ENCODE results near the gene EMSY. TPM values are rescaled to one million over a fixed set of nuclear protein-coding genes. Genes with fewer than 3 reads are reported as not detected.

The EMSY gene
- total RNA-seq, 4 donors from 2014 or later = 35.7 to 79.6 (median 43.8) TPM

- H3K9me3 ChIP-seq = no peaks in the 10 kb centered on the region
- WGBS, 2 donors (ENCODE audit: low coverage in 1 of 2) = 83 to 91% methylated on average over 2 to 4 of the region's 4 CpGs
- in situ Hi-C loops (cut with MboI; ENCODE audit: low pct_ligation_motif_present in 1 of 4, low pct_unique_long_range_greater_than_20kb in 1 of 4, low sequenced_read_pairs in 3 of 4) (no loop called here), intact Hi-C loops (cut with DNase I; ENCODE audit: low total_unique reads) (no loop called here)
- peaks cover 0 to 20% (median 10%) of the 10 kb centered on the region in 4 donors for H3K36me3 ChIP-seq
- no peak overlapping the region for H3K27ac ChIP-seq
- DNase-seq = no peak
- no peak overlapping the region for H3K4me3 ChIP-seq
- TF ChIP-seq CTCF (IDR thresholded peaks at IDR 0.05) (no peak), POLR2A (IDR thresholded peaks at IDR 0.05) (no peak), EP300 (IDR thresholded peaks at IDR 0.05; ENCODE audit: low read depth) (no peak), POLR2AphosphoS5 (IDR thresholded peaks at IDR 0.05) (no peak)
- H3K27me3 ChIP-seq = no peaks in the 10 kb centered on the region
- peaks cover 0 to 7% (median 2%) of the 10 kb centered on the region in 4 donors for H3K4me1 ChIP-seq
Observed at GRCh38 chr11:76465701-76466100, 20.9 kb downstream of the EMSY start.

DNA sequence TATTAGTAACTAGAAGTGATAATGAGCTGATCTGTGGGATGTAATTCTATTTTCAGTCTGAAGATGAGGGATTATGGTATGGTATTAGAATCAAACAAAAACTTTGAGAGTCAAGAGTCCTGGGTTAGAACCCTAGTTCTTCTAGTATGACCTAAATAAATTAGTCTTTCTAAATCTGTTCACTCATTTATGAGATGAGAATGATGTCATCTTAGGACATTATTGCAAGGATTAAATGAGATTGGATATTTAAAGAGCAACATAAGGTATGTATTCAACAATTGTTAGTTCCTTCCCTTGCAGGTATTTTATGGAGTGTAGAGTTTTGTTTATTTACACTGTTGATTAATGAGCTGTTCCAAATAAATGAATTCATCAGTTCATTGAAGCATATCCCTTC lies 21.8 kb downstream of the EMSY start:
- no peak overlapping the region for H3K27ac ChIP-seq
- peaks cover 0 to 7% (median 2%) of the 10 kb centered on the region in 4 donors for H3K4me1 ChIP-seq
- no peak overlapping the region for H3K4me3 ChIP-seq
- no peaks in the 10 kb centered on the region for H3K27me3 ChIP-seq
- no peak for DNase-seq
- in situ Hi-C loops (cut with MboI; ENCODE audit: low pct_ligation_motif_present in 1 of 4, low pct_unique_long_range_greater_than_20kb in 1 of 4, low sequenced_read_pairs in 3 of 4) = no loop called here
- H3K9me3 ChIP-seq = no peaks in the 10 kb centered on the region
- TF ChIP-seq CTCF (IDR thresholded peaks at IDR 0.05) (no peak), POLR2AphosphoS5 (IDR thresholded peaks at IDR 0.05) (no peak), EP300 (IDR thresholded peaks at IDR 0.05; ENCODE audit: low read depth) (no peak), POLR2A (IDR thresholded peaks at IDR 0.05) (no peak)
- H3K36me3 ChIP-seq = peaks cover 0 to 16% (median 9%) of the 10 kb centered on the region in 4 donors
- intact Hi-C loops (cut with DNase I; ENCODE audit: low total_unique reads) = no loop called here

DNA sequence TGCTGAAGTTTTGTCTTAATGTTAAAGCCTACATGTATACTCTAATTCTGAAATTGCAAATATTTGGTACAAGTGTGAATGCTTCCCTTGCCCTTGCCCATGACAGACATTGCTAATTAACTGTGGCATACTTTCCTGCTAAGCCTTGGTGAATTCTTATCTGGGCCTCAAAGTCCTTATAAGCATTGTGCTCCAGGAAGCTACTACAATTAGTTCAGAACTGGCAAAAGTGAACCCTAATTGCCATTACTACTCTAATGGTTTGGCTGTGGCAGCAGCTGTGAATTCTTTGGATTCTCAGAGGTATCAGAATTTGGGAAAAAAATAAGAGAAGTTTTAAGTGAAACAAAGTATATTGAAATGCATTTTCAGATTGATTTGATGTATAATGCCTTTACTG lies 24.3 kb downstream of the EMSY start:
- no peak overlapping the region for H3K4me3 ChIP-seq
- H3K4me1 ChIP-seq = peaks cover 0 to 7% (median 2%) of the 10 kb centered on the region in 4 donors
- peaks cover 0 to 34% (median 13%) of the 10 kb centered on the region in 4 donors for H3K36me3 ChIP-seq
- no peaks in the 10 kb centered on the region for H3K27me3 ChIP-seq
- H3K27ac ChIP-seq = no peak overlapping the region
- TF ChIP-seq POLR2A (IDR thresholded peaks at IDR 0.05) (no peak), CTCF (IDR thresholded peaks at IDR 0.05) (no peak), POLR2AphosphoS5 (IDR thresholded peaks at IDR 0.05) (no peak), EP300 (IDR thresholded peaks at IDR 0.05; ENCODE audit: low read depth) (no peak)
- intact Hi-C loops (cut with DNase I; ENCODE audit: low total_unique reads) (no loop called here), in situ Hi-C loops (cut with MboI; ENCODE audit: low pct_ligation_motif_present in 1 of 4, low pct_unique_long_range_greater_than_20kb in 1 of 4, low sequenced_read_pairs in 3 of 4) (no loop called here)
- no peaks in the 10 kb centered on the region for H3K9me3 ChIP-seq
- no peak for DNase-seq

DNA sequence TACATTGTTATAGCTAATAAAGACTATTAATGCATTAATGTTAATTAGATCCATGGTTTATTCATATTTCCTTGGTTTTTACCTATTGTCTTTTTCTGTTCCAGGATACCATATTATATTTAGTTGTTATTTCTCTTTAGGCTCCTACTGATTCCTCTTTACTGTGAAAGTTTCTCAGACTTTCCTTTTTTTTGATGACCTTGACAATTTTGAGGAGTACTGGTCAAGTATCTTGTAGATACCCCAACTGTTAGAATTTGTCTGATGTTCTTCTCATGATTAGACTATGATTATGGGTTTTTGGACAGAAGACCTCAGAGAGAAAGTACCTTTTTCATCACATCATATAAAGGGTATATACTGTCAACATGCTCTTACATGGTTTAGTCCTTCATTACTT lies 26.6 kb downstream of the EMSY start:
- no peak for TF ChIP-seq POLR2A (IDR thresholded peaks at IDR 0.05)
- TF ChIP-seq CTCF (IDR thresholded peaks at IDR 0.05) = no peak
- TF ChIP-seq POLR2AphosphoS5 (IDR thresholded peaks at IDR 0.05) = no peak
- TF ChIP-seq EP300 (IDR thresholded peaks at IDR 0.05; ENCODE audit: low read depth) = no peak
- Histone ChIP-seq H3K9me3 (no peaks in the 10 kb centered on the region), H3K4me1 (peaks cover 0 to 7% (median 2%) of the 10 kb centered on the region in 4 donors), H3K36me3 (peaks cover 0 to 36% (median 15%) of the 10 kb centered on the region in 4 donors), H3K4me3 (no peak overlapping the region), H3K27me3 (no peaks in the 10 kb centered on the region), H3K27ac (no peak overlapping the region)
- intact Hi-C loops (cut with DNase I; ENCODE audit: low total_unique reads) = no loop called here
- in situ Hi-C loops (cut with MboI; ENCODE audit: low pct_ligation_motif_present in 1 of 4, low pct_unique_long_range_greater_than_20kb in 1 of 4, low sequenced_read_pairs in 3 of 4) = no loop called here
- no peak for DNase-seq
